ENCODE measurements around the gene GPN3.
A peak's percentile ranks its signal among the peaks of the same experiment; 100 is the strongest.

The GPN3 gene

DNA sequence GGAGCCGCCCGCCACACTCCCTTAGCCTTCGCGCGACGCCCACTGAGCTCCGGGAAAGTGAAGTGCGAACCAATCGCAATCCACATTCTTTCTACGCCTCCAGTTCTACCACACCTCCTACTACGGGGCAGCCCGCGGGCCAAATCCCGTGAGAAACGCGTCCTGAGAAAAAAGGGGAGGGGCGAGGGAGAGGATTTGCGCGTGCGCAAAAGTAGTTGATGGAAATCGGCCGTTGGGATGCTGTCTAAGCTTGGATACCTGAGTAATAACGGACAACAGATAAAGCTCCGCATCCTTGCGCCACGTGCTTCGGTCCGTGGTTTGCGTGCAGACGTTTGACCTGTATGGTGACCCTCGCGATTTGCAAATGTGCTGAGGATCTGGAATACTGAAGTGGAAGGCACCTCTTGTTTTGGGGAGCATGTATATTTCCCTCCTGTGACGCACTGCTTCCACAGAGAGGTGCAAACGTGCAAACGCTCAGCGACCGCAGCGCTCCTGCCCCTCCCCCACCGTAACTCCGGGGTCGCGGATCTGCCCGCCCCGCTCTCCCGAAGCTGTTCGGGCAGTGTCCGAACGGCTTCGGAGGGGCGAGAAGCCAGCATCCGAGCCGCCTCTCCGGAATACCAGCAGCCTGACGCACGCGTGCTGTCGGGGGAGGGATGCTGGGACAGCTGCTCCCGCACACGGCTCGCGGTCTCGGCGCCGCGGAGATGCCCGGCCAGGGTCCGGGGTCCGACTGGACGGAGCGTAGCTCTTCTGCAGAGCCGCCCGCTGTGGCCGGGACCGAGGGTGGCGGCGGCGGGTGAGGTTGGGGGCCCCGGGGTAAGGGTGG is at the start of gene GPN3, which contains the start of gene FAM216A:
Gene GPN3, minus strand, starts transcription at position 44 of the 835 bp plus-strand sequence. CDS start 54 bp downstream, outside the sequence.
Gene FAM216A, plus strand, starts transcription at position 632 of the 835 bp plus-strand sequence. Its CDS starts 31 bp downstream, at position 663.
- DNase-seq (ENCODE audit: extremely low read depth, low read depth), result peak; percentile 94
- no peak for TF ChIP-seq CTCF (IDR thresholded peaks at IDR 0.05; ENCODE audit: low read depth, low read length)

- no peak for DNase-seq (ENCODE audit: extremely low read depth, low read depth)
- no peak for TF ChIP-seq CTCF (IDR thresholded peaks at IDR 0.05; ENCODE audit: low read depth, low read length)
These were observed 48.9 kb upstream of the GPN3 start for GRCh38 chr12:110516995-110517394.

DNA sequence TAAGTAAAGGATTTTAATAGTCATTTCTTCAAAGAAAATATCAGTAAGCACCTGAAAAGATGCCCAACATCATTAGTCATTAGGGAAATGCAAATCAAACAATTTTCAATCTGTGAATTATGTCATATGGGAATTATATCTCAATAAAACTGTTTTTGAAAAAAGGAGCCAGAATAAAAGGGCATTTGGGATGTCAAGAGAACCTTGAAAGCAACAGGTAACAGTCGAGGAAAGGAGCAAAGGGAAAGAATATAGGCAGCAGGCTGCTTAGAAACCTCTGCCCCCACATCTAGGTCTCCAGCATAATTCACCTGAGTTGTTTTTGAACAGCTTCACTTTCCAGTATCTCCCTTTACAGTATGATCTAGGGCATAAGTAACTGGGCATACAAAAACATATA is 46.3 kb upstream of the GPN3 start:
- TF ChIP-seq CTCF (IDR thresholded peaks at IDR 0.05; ENCODE audit: low read depth, low read length), result no peak
- DNase-seq (ENCODE audit: extremely low read depth, low read depth), result no peak

DNA sequence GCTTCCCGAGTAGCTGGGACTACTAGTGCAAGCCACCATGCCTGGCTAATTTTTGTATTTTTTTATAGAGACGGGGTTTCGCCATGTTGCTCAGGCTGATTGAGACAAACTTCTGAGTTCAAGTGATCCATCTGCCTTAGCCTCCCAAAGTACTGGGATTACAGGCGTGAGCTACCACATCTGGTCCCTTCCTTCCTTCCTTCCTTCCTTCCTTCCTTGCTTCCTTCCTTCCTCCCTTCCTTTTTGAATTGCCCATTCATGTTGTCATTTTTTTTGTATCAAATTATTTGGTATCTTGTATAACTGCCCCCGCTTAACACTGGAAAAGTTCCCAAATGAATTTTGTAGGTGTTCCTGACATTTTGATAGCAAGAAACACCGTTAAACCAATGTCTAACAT is 45.8 kb upstream of the GPN3 start:
- TF ChIP-seq CTCF (IDR thresholded peaks at IDR 0.05; ENCODE audit: low read depth, low read length), result no peak
- DNase-seq (ENCODE audit: extremely low read depth, low read depth), result no peak

DNA sequence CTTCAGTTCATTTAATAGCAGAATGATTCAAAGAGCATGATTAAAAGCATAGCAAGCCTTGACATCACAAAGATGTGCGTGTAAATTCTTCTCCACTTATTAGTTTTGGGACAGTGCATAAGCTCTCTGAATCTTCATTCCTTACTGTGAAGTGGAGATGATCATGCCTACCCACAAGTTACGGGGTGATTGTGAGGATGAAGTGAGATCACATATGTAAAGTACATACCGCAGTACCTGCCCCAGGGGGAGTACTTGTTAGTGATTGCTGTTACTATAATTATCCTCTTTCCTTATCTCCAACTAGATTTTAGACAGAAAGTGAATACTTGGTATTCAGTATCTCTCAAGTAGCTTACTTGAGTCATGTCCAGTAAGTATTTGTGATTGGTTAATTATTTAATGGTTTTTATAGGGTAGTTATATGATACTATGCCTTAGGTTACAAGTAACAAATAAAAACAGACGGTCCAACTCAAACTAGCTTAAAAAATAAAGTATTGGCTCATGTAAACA is 40.1 kb upstream of the GPN3 start:
- no peak for DNase-seq (ENCODE audit: extremely low read depth, low read depth)
- TF ChIP-seq CTCF (IDR thresholded peaks at IDR 0.05; ENCODE audit: low read depth, low read length), result no peak

DNA sequence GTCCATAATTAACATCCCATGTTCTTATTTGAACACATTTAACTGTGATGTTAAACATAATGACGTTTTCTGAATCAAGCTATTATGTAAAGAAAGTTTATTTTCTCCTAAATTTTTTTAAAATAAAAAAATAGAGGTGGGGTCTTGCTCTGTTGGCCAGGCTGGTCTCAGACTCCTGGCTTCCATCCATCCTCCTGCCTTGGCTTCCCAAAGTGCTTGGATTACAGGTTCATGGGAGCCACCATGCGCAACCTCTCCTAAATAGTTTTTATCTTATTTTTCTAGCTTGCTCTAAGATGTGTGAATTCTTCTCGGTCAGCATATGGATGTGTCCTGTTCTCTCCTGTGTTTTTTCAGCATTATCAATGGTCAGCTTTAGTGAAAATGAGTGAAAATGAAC is 37.3 kb upstream of the GPN3 start:
- no peak for TF ChIP-seq CTCF (IDR thresholded peaks at IDR 0.05; ENCODE audit: low read depth, low read length)
- DNase-seq (ENCODE audit: extremely low read depth, low read depth), result no peak

DNA sequence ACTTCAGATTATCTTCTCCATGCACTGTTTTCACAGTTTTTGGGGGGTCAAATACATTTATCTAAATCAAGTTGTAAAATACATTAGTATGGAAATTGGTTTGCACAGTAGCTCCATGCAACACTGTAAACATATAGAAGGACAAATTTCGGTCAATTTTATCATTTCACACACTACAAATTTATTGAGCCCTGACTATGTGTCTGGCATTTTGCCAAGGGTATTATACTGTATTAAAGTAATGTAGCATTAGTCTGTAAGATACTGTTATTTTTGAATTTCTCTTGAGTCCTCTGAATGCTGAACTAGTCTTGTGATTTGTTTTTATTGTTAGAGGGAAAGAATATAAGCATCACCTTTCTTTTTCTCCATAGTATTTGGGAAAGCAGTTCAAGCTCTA is 35.4 kb upstream of the GPN3 start:
- DNase-seq (ENCODE audit: extremely low read depth, low read depth), result no peak
- TF ChIP-seq CTCF (IDR thresholded peaks at IDR 0.05; ENCODE audit: low read depth, low read length), result no peak
